ENCODE results near the gene TAF1B.
A peak's percentile ranks its signal among the peaks of the same experiment; 100 is the strongest.

TAF1B gene

GRCh38 chr2:9808334-9809063 lies 34.8 kb upstream of the TAF1B start:
- no peak for DNase-seq (ENCODE audit: low spot score)

- no peak for DNase-seq (ENCODE audit: low spot score)
These were observed 34.3 kb upstream of the TAF1B start for GRCh38 chr2:9809064-9809356.

GRCh38 chr2:9809448-9810088 lies 33.7 kb upstream of the TAF1B start:
- DNase-seq (ENCODE audit: low spot score): no peak

GRCh38 chr2:9811216-9811615 lies 32.1 kb upstream of the TAF1B start:
- DNase-seq (ENCODE audit: low spot score): no peak

GRCh38 chr2:9811679-9812511 lies 31.4 kb upstream of the TAF1B start:
- DNase-seq (ENCODE audit: low spot score): no peak

- DNase-seq (ENCODE audit: low spot score): no peak
These were observed 30.3 kb upstream of the TAF1B start for GRCh38 chr2:9812945-9813311.

GRCh38 chr2:9813312-9814128 lies 29.8 kb upstream of the TAF1B start:
- DNase-seq (ENCODE audit: low spot score): peak; percentile 53

GRCh38 chr2:9814129-9814868 lies 29.0 kb upstream of the TAF1B start:
- no peak for DNase-seq (ENCODE audit: low spot score)

- no peak for DNase-seq (ENCODE audit: low spot score)
These were observed 28.2 kb upstream of the TAF1B start for GRCh38 chr2:9815076-9815475.

GRCh38 chr2:9815844-9816279 lies 27.4 kb upstream of the TAF1B start:
- DNase-seq (ENCODE audit: low spot score): no peak

GRCh38 chr2:9818097-9818496 lies 25.2 kb upstream of the TAF1B start:
- DNase-seq (ENCODE audit: low spot score): no peak

GRCh38 chr2:9819551-9819950 lies 23.7 kb upstream of the TAF1B start:
- no peak for DNase-seq (ENCODE audit: low spot score)

GRCh38 chr2:9820020-9820973 lies 23.0 kb upstream of the TAF1B start:
- no peak for DNase-seq (ENCODE audit: low spot score)

- no peak for DNase-seq (ENCODE audit: low spot score)
These were observed 21.3 kb upstream of the TAF1B start for GRCh38 chr2:9821805-9822445.

- DNase-seq (ENCODE audit: low spot score): no peak
These were observed 18.8 kb upstream of the TAF1B start for GRCh38 chr2:9824441-9824840.

- DNase-seq (ENCODE audit: low spot score): no peak
These were observed 18.1 kb upstream of the TAF1B start for GRCh38 chr2:9824956-9825720.

- DNase-seq (ENCODE audit: low spot score): no peak
These were observed 17.1 kb upstream of the TAF1B start for GRCh38 chr2:9826208-9826607.

GRCh38 chr2:9830685-9831410 lies 12.4 kb upstream of the TAF1B start:
- DNase-seq (ENCODE audit: low spot score): no peak
